Stimulated activated naive CD4-positive, alpha-beta T cell (primary cell): Measurements from ENCODE around the gene FRRS1.

Source experiments
- DNase-seq, 6 experiments: peaks; one replicate each; lab custom pipeline; 2025; lab: John Stamatoyannopoulos, UW

The FRRS1 gene

GRCh38 chr1:99728494-99729235 is 37.8 kb downstream of the FRRS1 start:
- no peak for DNase-seq

DNA sequence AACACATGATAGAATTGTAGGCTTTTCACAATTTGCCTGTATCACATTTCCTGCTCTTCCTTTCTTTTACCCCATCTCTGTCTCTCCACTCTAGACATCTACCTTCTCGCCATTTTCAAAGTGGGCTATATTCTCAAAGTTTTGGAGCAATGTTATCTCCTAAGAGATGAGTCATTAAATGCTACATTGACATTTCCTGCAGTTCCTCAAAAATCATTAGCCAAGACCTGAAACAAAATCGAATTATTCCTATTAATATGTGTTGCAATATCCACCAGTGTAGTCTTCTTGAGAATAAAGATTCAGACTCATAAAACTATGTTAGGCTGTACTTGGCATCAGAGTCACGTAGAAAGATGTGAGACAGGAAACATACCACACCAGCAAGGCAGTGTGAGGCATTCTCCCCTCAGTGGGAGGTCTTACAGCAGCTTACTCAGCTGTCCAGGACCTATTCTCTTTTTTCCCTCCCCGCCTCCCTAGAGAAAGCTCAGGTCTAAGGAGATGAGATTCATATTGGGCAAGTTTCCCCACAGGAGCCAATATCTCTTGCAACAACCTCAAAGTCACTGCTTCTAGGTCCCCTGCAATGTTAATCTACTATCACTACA is 38.8 kb downstream of the FRRS1 start:
- DNase-seq: no peak

GRCh38 chr1:99726818-99727217 is 39.6 kb downstream of the FRRS1 start:
- no peak for DNase-seq

DNA sequence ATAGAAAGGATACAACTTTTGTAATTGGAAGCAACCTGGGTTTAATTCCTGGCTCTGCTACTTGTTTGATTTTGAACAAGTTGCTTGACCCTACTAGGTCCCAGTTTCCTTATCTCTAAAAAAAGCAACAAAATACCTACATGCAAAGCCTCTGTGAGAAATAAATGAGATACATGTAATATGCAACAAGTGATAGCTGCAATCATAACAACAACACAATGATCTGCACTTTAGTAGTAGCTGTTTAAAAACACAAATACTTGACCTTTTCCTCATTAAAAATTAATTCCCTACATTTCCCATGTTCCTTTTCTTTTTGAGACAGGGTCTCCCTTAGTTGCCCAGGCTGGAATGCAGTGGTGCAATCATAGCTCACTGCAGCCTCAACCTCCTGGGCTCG is 40.0 kb downstream of the FRRS1 start:
- DNase-seq: no peak

GRCh38 chr1:99725996-99726395 is 40.4 kb downstream of the FRRS1 start:
- DNase-seq: no peak

- no peak for DNase-seq
These were observed 43.2 kb downstream of the FRRS1 start for GRCh38 chr1:99723251-99723650.

DNA sequence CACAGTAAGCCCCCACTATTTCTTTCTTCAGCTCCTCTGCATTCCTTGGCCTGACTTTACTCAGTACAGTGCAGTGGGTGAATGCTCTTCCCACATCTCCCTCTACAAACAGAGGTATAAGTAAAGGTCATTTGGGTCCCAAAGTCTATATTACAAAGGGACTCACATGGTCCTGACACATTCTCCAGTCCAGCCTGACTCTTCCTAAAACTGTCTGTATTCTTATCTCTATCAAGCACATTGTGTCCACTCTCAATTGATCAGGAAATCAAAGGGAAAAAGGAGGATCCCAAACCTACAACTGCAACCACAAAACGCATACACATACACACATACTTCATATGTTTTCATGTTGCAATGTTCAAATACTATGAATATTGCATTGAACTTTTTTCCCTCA is 49.4 kb downstream of the FRRS1 start:
- no peak for DNase-seq

DNA sequence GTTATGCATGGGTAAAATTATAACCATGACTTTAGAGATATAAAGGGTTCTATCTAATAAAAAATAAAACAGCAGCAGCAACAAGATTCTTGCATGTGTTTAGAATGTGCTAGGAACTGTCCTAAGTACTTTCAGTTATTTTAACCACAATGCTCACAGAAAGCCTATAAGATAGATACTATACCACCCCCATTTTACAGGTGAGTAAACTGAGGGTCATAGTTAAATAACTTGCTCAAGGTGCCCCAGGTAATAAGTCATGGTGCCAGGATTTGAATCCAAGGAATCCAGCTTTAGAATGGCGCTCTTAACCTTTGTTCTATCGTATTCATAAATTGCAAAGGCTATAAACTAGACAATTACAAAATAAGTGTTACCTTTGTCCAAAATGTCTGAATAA is 53.4 kb downstream of the FRRS1 start:
- DNase-seq: no peak

GRCh38 chr1:99710994-99711393 is 55.4 kb downstream of the FRRS1 start:
- no peak for DNase-seq

DNA sequence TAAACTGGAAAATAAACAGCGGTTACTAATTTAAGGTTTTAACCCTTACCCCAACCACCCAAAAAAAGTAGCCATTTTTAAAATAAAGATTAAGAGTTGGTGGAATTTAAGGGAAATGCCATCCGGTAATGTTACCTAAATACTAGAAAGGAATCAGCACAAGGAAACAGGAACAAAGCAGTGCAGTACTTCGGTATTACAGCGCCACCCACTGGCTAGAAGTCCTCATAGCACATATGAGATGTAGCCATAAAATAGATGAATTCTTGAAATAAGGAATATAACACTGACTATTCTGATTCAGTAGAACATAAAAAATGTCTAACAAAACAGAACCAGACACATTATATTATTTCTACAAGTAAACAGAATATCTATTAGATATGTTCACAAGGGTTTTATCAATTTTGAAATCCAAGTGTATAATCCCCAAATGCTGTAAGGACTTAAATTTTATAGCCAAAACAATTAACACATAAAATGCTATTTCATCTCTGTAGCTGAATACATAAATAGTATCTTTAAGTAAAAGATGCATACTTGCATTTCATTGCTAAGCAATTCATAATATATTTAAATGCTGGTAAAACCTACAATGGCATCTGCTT is 58.8 kb downstream of the FRRS1 start:
- peak in 1 of 6 experiments; percentile 7 for DNase-seq

DNA sequence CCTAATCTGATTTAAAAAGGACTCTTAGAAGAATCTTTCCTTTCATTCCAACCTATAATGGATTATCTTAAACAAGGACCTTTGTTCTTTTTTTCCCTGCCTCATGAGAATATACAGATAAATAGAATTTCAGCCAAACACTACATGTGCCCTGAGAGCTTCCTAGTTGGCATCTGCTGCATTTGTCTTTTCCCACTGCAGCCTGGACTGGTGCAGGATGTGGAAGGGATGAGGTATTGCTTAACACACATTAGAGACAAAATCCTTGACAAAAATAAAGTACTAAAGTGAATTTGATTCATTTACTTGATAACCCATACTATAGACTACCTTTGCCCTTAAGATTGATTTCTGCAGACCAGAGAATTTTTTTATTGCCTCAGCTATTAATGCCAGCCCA is 61.0 kb downstream of the FRRS1 start:
- DNase-seq: no peak

- DNase-seq: no peak
These were observed 62.0 kb downstream of the FRRS1 start for GRCh38 chr1:99704356-99704816.

DNA sequence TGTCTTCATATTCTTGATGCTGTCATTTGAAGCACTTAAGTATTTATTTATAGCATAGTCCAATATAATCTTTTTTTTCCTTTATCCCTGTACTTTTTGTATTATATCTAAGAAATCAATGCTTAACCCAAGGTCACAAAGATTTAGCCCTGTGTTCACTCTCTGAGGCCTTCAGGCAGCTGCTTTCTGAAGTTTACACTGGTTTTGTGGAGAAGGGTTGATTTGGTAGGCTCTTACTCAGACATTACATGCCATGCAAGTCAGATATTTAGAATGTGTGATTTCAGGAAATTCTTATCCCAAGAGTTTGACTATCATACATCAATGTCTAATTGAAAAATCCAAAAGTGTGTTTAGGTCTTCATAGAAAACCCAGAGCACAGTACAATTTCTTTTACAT is 64.2 kb downstream of the FRRS1 start:
- DNase-seq: no peak

GRCh38 chr1:99700020-99700419 is 66.4 kb downstream of the FRRS1 start:
- DNase-seq: no peak

DNA sequence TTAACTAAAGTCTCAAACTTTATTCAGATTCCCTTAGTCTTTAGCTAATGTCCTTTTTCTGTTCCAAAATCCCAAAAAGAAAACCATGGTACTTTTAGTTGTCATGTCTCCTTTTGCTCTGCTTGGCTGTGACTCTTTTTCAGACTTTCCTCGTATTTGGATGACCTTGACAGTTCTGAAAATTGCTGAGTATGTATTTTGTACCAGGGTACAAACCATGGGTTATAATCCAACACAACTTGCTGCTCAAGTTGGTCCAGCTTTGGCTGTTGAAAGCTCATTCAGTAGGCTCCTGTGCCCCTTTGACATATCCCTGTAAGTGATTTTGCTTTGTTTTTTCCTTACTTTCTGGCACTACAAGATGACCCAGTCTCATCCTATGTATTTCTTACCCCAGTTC is 68.9 kb downstream of the FRRS1 start:
- DNase-seq: no peak

GRCh38 chr1:99696616-99697015 is 69.8 kb downstream of the FRRS1 start:
- no peak for DNase-seq

DNA sequence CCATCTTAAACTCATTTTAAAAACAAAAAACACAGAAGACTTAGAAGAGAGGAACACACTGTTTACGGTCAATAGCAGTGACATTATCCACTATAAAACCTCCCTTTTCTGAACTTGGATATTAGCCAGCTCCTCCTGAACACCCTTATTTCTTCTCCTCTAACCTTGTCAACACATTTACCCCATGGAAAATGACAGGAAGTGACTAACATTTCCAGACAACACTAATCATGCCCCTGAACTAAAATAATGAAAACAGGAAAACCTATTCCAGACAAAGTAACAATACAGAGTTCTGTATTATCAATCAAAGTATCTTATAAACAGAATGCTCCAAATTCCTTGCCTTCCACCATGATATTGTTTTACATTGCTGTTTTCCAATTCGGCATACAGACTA is 75.3 kb downstream of the FRRS1 start:
- no peak for DNase-seq

GRCh38 chr1:99685516-99686180 is 80.8 kb downstream of the FRRS1 start:
- DNase-seq: peak in 1 of 6 experiments; percentile 5

DNA sequence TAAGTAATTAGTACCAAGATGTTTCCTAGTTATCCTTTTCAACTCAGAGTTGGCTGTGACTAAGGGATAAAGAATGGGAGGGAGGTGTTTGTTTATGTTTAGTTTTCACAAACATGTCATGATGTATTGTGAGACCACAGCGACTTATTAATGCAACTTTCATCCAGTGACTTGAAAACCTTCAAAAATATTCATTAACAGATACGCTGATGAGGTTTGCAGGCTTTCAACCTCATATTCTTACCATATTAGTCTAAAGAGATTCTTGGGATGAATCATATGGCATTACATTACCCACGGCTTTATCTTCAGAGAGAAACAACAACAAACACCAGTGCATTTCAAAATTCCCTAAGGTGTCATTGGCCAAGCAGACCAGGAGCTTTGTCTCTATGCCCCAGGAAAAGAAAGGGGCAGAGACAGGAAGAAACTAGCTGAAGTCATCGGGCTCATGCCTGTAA is 84.1 kb downstream of the FRRS1 start:
- no peak for DNase-seq

DNA sequence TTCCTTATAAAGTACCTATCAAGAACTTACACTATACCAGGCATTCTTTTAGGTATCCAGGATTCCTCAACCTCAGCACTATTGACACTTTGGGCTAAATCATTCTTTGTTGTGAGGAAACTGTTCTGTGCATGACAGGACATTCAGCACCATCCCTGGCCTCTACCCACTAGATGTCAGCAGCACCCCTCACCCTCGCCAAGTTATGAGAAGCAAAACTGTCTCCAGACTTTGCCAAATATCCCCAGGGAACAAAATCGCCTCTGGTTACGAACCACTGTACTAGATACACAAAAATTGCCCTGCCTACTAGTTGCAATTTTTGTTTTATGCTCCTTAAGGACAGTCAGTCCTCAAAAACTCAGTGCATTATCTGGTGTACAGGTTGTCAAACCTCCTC is 84.9 kb downstream of the FRRS1 start:
- DNase-seq: no peak

DNA sequence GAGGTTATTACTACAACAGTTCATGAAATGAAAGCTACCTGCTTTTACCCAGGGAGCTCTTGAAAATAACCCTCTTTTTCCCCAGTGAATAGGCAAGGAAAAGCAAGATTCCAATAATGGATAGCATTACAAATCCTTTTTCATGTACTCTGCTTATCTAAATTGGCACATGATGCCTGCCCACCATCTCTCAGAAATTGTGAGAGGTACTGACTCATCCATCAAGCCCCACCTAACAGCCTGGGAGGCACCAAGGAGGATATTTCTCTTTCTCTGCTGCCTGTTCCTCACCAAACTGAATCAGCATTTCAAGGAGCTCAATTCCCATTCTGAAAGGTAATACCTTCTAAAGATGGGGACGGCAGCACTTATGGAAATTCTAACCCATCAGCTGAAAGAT is 86.2 kb downstream of the FRRS1 start:
- no peak for DNase-seq

GRCh38 chr1:99677416-99677815 is 89.0 kb downstream of the FRRS1 start:
- no peak for DNase-seq

- no peak for DNase-seq
These were observed 89.6 kb downstream of the FRRS1 start for GRCh38 chr1:99676876-99677275.
